Endometrium (tissue), 2 donors: ENCODE data around the gene GAGE13.
"Not testable (repeated sequence)": the region's sequence is repeated elsewhere in the genome, so short reads cannot be mapped to it uniquely, and the experiment has no call there.

ENCODE experiments used
- FAIRE-seq: peaks from 2 replicates; lab custom pipeline; 2012; peaks lifted over from hg19 to GRCh38; lab: Jason Lieb, UNC
- donor health status: control.
- donor health status: control.

Gene GAGE13

GRCh38 chrX:49331282-49331681, at the start of gene GAGE13:
TSS of gene GAGE13 (plus strand) at chrX:49331582. CDS start at chrX:49332738, 1,156 bp downstream.
- FAIRE-seq = not testable (repeated sequence)

- FAIRE-seq = no peak
Measured at GRCh38 chrX:49282647-49283011, 48.8 kb upstream of the GAGE13 start.

GRCh38 chrX:49284212-49284611, 47.2 kb upstream of the GAGE13 start:
- no peak for FAIRE-seq

- FAIRE-seq = no peak
Measured at GRCh38 chrX:49286136-49286535, 45.2 kb upstream of the GAGE13 start.

- FAIRE-seq = no peak
Measured at GRCh38 chrX:49286581-49286980, 44.8 kb upstream of the GAGE13 start.

GRCh38 chrX:49287665-49288064, 43.7 kb upstream of the GAGE13 start:
- no peak for FAIRE-seq

- FAIRE-seq = no peak
Measured at GRCh38 chrX:49290215-49290614, 41.2 kb upstream of the GAGE13 start.

GRCh38 chrX:49291615-49292337, 39.6 kb upstream of the GAGE13 start:
- no peak for FAIRE-seq

GRCh38 chrX:49292400-49293362, 38.7 kb upstream of the GAGE13 start:
- FAIRE-seq = no peak

GRCh38 chrX:49299293-49299692, 32.1 kb upstream of the GAGE13 start:
- not testable (repeated sequence) for FAIRE-seq

- no peak for FAIRE-seq
Measured at GRCh38 chrX:49300703-49301102, 30.7 kb upstream of the GAGE13 start.

- FAIRE-seq = no peak
Measured at GRCh38 chrX:49303346-49303745, 28.0 kb upstream of the GAGE13 start, which contains the start of gene GAGE10. TSS of gene GAGE10 (plus strand) at chrX:49303646. CDS start at chrX:49304860, 1,214 bp downstream.

GRCh38 chrX:49307775-49308174, 23.6 kb upstream of the GAGE13 start:
- FAIRE-seq = not testable (repeated sequence)

GRCh38 chrX:49308604-49309269, 22.6 kb upstream of the GAGE13 start:
- no peak for FAIRE-seq

GRCh38 chrX:49309401-49309981, 21.9 kb upstream of the GAGE13 start:
- peak; percentile 83 for FAIRE-seq

- FAIRE-seq = no peak
Measured at GRCh38 chrX:49310371-49310770, 21.0 kb upstream of the GAGE13 start.

GRCh38 chrX:49312176-49312575, 19.2 kb upstream of the GAGE13 start:
- FAIRE-seq = no peak

- FAIRE-seq = no peak
Measured at GRCh38 chrX:49316085-49316484, 15.3 kb upstream of the GAGE13 start.

GRCh38 chrX:49321737-49322136, 9.6 kb upstream of the GAGE13 start, which contains the start of gene GAGE12J:
TSS of gene GAGE12J (plus strand) at chrX:49322037. CDS start at chrX:49323194, 1,157 bp downstream.
- not testable (repeated sequence) for FAIRE-seq

GRCh38 chrX:49322266-49322665, 9.1 kb upstream of the GAGE13 start:
- not testable (repeated sequence) for FAIRE-seq

- not testable (repeated sequence) for FAIRE-seq
Measured at GRCh38 chrX:49323735-49324134, 7.6 kb upstream of the GAGE13 start.

- not testable (repeated sequence) for FAIRE-seq
Measured at GRCh38 chrX:49330421-49330820, 961 bp upstream of the GAGE13 start.
